Measurements from ENCODE around the gene ANHX.

Gene ANHX

DNA sequence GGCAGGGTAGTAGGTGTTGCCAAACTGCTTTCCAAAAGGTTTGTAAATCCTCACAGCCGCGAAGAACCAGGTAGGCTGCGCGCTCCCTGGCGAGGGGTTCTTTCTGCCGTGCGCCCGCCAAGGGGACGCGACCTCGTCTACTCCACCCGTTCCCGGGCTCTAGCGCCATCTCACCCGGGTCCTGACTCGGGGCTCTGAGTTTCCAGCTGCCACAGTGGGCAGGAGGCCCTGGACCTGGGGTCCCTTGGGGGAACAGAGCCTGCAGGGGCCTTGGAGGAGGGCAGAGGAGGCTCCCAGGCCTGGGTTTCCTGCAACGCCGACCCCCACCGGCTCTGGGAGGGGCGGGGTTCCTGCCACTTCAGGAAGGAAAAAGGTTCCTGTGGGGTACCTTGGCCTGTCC, 706 bp downstream of the ANHX start:
- Histone ChIP-seq H3K9me3 (ENCODE audit: insufficient read depth, low read depth, low read length) (peaks cover 51% of the 10 kb centered on the region), H3K27me3 (ENCODE audit: insufficient read depth, low read length, poor library complexity, severe bottlenecking) (no peaks in the 10 kb centered on the region), H3K36me3 (ENCODE audit: insufficient read depth, low read length) (no peaks in the 10 kb centered on the region), H3K9ac (ENCODE audit: low read depth, low read length, poor library complexity, severe bottlenecking) (no peak overlapping the region), H3K4me2 (ENCODE audit: low read depth, low read length, poor library complexity, severe bottlenecking) (no peak overlapping the region), H4K20me1 (ENCODE audit: insufficient read depth, low read length, poor library complexity, severe bottlenecking) (no peaks in the 10 kb centered on the region), H3F3A (ENCODE audit: low read depth) (no peaks in the 10 kb centered on the region), H2AFZ (ENCODE audit: low read length) (no peak overlapping the region), H3K79me2 (ENCODE audit: insufficient read depth, low read length) (no peaks in the 10 kb centered on the region), H3K9me2 (replicated peaks; ENCODE audit: low read depth, low read length) (no peaks in the 10 kb centered on the region), H3K4me3 (ENCODE audit: low read length, poor library complexity, severe bottlenecking) (no peak overlapping the region), H3K4me1 (ENCODE audit: insufficient read depth, low read length, poor library complexity, severe bottlenecking) (no peaks in the 10 kb centered on the region)
- TF ChIP-seq EZH2phosphoT487 (IDR thresholded peaks at IDR 0.05; ENCODE audit: borderline replicate concordance) (no peak), CTCF (conservative IDR thresholded peaks at IDR 0.05; ENCODE audit: low read length) (no peak)

DNA sequence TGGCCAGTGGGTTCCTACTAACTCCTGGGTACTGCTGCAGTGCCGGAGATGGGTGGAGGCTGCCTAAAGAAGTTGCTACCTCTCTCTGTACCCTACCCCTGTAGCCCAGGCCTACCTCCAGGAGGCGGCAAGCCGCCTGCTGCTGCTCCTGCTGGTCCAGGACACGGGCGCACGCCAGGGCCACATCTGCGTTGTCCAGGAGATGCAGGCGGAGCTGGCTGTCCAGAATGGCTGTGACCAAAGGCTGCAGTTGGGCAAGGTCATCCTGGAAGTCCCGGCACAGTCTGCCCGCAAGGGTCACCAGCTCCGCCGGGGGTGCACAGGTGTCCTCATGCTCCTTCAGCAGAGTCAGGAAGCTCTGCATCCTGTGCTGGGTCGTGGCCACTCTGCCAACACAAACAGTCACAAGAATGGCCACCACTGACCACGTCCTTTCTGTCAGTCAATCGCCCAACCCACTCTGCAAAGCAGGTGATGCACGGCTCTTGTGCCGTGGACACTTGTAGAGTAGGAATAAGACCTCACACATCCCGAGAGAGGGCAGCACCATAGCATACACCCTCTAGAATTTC, 1.6 kb downstream of the ANHX start:
- TF ChIP-seq EZH2phosphoT487 (IDR thresholded peaks at IDR 0.05; ENCODE audit: borderline replicate concordance) (no peak), CTCF (conservative IDR thresholded peaks at IDR 0.05; ENCODE audit: low read length) (no peak)
- H3K79me2 ChIP-seq (ENCODE audit: insufficient read depth, low read length) = no peaks in the 10 kb centered on the region
- peaks cover 56% of the 10 kb centered on the region for H3K9me3 ChIP-seq (ENCODE audit: insufficient read depth, low read depth, low read length)
- no peaks in the 10 kb centered on the region for H3K9me2 ChIP-seq (replicated peaks; ENCODE audit: low read depth, low read length)
- H3K4me3 ChIP-seq (ENCODE audit: low read length, poor library complexity, severe bottlenecking) = no peak overlapping the region
- no peaks in the 10 kb centered on the region for H3K36me3 ChIP-seq (ENCODE audit: insufficient read depth, low read length)
- no peaks in the 10 kb centered on the region for H3K4me1 ChIP-seq (ENCODE audit: insufficient read depth, low read length, poor library complexity, severe bottlenecking)
- no peaks in the 10 kb centered on the region for H4K20me1 ChIP-seq (ENCODE audit: insufficient read depth, low read length, poor library complexity, severe bottlenecking)
- H3K4me2 ChIP-seq (ENCODE audit: low read depth, low read length, poor library complexity, severe bottlenecking) = no peak overlapping the region
- no peaks in the 10 kb centered on the region for H3F3A ChIP-seq (ENCODE audit: low read depth)
- no peak overlapping the region for H3K9ac ChIP-seq (ENCODE audit: low read depth, low read length, poor library complexity, severe bottlenecking)
- H2AFZ ChIP-seq (ENCODE audit: low read length) = no peak overlapping the region
- no peaks in the 10 kb centered on the region for H3K27me3 ChIP-seq (ENCODE audit: insufficient read depth, low read length, poor library complexity, severe bottlenecking)

DNA sequence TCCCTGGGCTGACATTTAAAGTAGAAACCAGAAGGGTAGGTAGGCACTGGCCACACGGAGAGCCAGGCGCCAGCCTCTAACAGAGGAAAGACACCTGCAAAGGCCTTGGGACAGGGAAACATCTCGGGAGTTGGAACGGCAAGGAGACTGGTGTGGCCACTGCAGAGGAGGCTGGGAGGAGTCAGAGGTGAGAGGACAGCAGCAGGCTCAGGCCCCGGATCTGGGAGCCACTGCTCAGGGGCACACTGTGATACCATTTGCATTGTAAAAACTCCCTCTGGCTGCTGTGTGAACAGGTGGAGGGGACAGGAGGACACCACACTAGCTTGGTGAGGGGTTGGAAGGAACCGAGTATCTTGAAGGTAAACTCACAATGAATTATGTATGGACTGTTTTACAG, 2.7 kb downstream of the ANHX start:
- H3K9me3 ChIP-seq (ENCODE audit: insufficient read depth, low read depth, low read length) = peaks cover 66% of the 10 kb centered on the region
- H3K4me1 ChIP-seq (ENCODE audit: insufficient read depth, low read length, poor library complexity, severe bottlenecking) = no peaks in the 10 kb centered on the region

More for the DNA sequence above, 2.7 kb downstream of the ANHX start:
- no peaks in the 10 kb centered on the region for H3K27me3 ChIP-seq (ENCODE audit: insufficient read depth, low read length, poor library complexity, severe bottlenecking)
- no peaks in the 10 kb centered on the region for H4K20me1 ChIP-seq (ENCODE audit: insufficient read depth, low read length, poor library complexity, severe bottlenecking)
- no peak overlapping the region for H3K9ac ChIP-seq (ENCODE audit: low read depth, low read length, poor library complexity, severe bottlenecking)
- H2AFZ ChIP-seq (ENCODE audit: low read length) = no peak overlapping the region
- no peaks in the 10 kb centered on the region for H3K79me2 ChIP-seq (ENCODE audit: insufficient read depth, low read length)
- no peaks in the 10 kb centered on the region for H3K9me2 ChIP-seq (replicated peaks; ENCODE audit: low read depth, low read length)
- H3K36me3 ChIP-seq (ENCODE audit: insufficient read depth, low read length) = no peaks in the 10 kb centered on the region
- no peak overlapping the region for H3K4me2 ChIP-seq (ENCODE audit: low read depth, low read length, poor library complexity, severe bottlenecking)
- no peaks in the 10 kb centered on the region for H3F3A ChIP-seq (ENCODE audit: low read depth)
- H3K4me3 ChIP-seq (ENCODE audit: low read length, poor library complexity, severe bottlenecking) = no peak overlapping the region
- no peak for TF ChIP-seq EZH2phosphoT487 (IDR thresholded peaks at IDR 0.05; ENCODE audit: borderline replicate concordance)
- no peak for TF ChIP-seq CTCF (conservative IDR thresholded peaks at IDR 0.05; ENCODE audit: low read length)

Data from Loucy (cell line).